Colon (tissue), 2 donors: ENCODE measurements around the gene PRMT9.

Experiments used
- FAIRE-seq: peaks from 2 replicates; lab custom pipeline; 2012; peaks lifted over from hg19 to GRCh38; lab: Jason Lieb, UNC
- donor health status: control.
- donor health status: control.

The PRMT9 gene

GRCh38 chr4:147683717-147684700 lies at the start of gene PRMT9:
Gene PRMT9 (minus strand): TSS chr4:147684163. CDS start chr4:147683987, 176 bp downstream.
- no peak for FAIRE-seq

DNA sequence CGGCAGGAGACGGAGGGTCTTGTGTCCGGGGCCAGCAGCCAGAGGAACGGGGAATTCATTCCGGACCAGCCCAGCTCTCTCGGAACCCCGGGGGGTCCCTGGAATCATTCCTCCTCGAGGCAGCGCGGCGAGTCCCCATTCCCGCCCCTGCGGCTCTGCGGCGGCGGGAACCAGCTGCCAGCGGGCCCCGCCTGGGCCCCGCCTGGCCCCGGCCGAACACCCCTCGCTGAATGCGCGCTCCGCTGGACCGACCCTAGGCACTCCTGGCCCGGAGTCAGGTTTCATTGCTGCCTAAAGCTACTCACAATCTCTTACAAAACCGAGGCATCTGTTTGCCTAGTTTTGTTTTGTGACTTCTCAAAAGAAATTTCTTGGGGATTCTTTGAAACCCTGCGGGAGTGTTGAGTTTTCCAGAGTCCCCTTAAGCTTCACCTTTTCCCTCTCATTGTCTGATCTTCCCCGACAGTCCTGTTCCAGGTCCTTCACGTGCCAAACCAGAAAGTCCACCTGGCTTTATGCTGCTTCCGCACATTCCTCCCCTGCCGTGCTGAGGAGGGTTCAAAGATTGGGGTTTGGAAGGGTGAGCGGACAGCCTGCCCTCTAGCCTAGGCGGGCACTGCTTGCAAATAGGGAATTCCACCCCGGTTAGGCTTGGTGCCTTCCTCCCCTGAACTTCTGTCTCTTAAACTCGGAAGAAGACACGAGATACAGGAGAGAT lies 48.7 kb upstream of the PRMT9 start:
- no peak for FAIRE-seq

- FAIRE-seq: no peak
Observed at GRCh38 chr4:147731580-147732517, 47.9 kb upstream of the PRMT9 start, which contains the start of gene ARHGAP10. Gene ARHGAP10 (plus strand): TSS chr4:147732088. CDS start chr4:147732302, 214 bp downstream.

- FAIRE-seq: no peak
Observed at GRCh38 chr4:147730333-147730732, 46.4 kb upstream of the PRMT9 start.

- no peak for FAIRE-seq
Observed at GRCh38 chr4:147727476-147728028, 43.6 kb upstream of the PRMT9 start.

- FAIRE-seq: no peak
Observed at GRCh38 chr4:147725673-147726072, 41.7 kb upstream of the PRMT9 start.

- FAIRE-seq: no peak
Observed at GRCh38 chr4:147724468-147725201, 40.7 kb upstream of the PRMT9 start.

DNA sequence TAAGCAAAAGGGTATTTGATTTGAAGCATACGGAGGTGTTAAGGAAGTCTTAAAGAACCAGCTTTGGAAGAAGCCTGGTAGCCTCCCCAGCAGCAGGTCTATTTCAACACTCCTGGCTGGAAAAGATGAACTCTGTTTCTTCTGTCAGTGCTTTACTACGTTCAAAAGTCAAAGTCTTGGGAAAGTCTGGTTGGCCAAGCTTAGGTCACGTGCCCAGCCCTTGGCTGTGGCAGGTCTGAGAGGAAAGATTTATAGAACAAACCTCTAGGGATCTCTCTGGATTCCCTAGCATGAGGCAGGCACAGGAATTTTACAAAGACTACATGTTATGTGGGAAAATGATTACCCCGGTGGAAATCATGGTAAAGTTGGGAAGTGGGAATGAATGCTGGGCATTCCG lies 39.4 kb upstream of the PRMT9 start:
- FAIRE-seq: no peak

GRCh38 chr4:147717878-147718277 lies 33.9 kb upstream of the PRMT9 start:
- no peak for FAIRE-seq

DNA sequence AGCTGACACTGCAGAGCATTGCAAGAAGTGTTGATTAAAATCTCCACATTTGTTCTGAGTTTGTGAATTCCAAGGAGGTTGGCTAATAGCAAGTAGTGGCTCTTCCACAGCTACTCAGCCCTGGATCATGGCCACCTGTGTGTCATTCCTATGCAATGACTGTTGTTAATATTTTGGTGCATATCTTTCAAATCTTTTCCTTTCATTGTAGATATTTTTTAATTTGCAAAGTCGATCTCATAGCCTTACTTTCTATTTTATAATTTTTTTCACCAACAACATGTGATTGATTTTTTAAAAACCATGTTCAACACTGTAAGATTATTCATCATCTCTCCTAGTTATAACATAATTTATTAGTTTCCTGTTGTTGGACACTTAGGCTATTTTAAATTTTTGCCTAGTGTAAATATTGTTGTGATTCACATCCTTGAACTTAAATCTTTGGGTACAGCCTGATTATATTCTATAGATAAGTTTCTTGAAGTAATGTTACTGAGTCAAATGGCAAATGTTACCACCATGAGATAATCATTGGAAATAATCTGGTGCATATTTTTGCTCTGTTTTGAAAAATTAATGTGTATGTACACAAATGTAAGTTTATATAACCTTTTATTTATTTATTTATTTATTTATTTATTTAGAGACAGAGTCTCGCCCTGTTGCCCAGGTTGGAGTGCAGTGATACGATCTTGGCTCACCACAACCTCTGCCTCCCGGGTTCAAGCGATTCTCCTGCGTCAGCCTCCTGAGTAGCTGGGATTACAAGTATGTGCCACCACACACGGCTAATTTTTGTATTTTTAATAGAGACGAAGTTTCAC lies 30.8 kb upstream of the PRMT9 start:
- no peak for FAIRE-seq

DNA sequence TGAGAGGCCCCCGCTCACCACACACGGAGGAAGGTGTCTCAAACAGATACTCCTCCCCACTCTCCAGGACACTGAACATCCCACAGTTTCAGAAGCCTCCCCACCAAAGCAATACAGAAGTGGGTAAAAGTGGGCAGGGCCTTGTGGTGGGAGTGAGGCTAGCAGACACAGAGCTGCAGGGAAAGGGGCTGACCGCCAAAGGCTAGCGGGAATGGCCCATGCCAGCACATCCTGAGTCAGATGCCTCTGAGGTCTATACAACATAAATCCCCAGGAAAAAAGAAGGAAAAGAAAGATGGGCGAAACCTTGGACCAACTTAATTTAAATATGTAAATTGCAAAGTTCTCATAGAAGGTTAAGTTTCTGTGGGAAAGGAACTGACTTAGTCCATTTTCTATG lies 26.0 kb upstream of the PRMT9 start:
- no peak for FAIRE-seq

DNA sequence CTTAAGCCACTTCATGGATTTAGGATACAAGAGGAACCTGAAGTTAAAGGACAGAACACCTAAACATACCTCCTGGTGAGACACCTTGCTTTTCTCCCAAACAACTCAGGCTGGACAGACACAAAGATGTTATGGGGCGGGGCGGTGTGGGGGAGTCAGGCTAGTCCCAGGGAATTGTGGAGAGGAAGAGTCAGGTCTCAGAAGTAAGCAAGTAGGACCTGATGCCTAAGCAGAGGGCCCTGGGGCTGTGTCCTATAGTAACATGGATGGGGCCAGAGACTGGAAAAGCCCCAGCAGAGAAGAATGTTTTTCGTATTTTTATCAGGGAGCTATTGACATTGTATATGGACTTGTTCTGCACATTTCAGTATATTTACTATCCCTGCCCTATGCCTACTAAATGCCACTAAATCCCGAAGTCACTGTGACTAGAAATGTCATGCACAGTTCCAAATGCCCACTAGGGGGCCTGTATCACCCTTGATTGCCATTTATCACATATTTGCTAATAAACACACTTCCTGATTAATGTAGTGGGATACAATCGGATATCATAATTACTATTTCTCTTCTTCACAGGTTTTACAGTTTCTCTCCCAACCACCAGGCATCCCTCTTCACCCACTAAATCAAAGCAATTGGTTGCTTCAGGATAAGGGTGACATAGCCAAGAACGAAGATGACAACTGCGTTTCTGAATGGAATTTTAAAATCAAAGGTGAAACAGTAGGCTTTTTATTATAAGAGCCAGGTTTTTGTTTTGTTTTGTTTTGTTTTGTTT lies 24.1 kb upstream of the PRMT9 start:
- no peak for FAIRE-seq

DNA sequence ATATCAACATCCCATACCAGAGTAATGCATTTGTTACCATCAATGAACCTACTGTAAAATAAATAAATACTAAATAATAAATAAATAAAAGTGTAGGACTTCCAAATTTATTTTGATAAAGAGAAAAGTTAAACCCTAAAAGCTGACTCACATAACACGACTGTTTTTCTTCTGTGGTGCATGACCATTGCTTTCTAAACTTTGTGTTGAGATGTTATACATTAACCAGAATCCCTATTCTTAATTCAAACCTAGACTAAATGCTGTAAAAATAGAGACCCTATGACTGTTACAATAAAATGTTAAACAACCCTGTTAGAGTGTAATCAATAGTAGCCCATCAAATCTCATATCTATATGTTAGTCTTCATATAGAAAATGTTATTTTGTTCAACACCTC lies 20.9 kb upstream of the PRMT9 start:
- no peak for FAIRE-seq

GRCh38 chr4:147696866-147697265 lies 12.9 kb upstream of the PRMT9 start:
- no peak for FAIRE-seq

GRCh38 chr4:147693218-147693617 lies 9.3 kb upstream of the PRMT9 start:
- no peak for FAIRE-seq

GRCh38 chr4:147691820-147692219 lies 7.9 kb upstream of the PRMT9 start:
- FAIRE-seq: no peak

DNA sequence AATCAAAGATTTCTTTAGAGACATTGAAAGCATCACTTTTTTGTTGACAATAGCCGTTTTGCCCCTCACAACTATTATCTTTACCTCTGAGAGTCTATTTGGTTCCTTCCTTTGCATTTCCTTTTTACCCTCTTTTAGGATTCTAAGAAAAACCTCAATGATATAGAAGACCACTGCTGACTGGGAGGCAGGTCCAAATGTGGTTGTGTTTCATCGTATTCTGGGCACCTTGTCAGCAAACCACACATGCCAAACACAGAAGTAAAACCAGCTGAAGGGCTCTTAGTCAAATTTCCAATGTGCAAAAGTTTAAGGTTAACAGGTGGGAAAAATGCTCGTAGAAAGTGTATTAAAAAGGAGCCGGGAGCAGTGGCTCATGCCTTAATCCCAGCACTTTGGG lies 5.1 kb upstream of the PRMT9 start:
- FAIRE-seq: no peak

- FAIRE-seq: no peak
Observed at GRCh38 chr4:147683188-147683591, 773 bp downstream of the PRMT9 start.

GRCh38 chr4:147682755-147683154 lies 1.2 kb downstream of the PRMT9 start:
- FAIRE-seq: no peak
